Measurements from ENCODE around the gene SYTL2.

DNA sequence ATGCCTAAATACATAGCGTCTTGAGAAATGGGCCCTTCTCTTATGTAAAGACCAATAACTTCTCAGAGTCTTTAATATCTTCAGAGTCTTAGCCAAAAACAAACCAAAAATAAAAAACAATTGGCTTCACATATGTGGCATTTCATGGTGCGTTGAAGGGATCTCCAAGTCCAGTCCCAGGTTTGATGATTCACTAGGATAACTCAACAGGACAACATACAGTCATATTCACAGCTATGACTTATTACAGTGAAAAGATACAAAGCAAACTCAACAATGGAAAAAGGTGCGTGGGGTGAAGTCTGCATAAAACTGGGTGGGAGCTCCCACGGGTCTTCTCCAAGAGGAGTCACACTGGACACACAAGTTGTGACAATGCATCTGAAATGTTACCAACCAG, 12.6 kb downstream of the SYTL2 start:
- TF ChIP-seq POLR2A (IDR thresholded peaks at IDR 0.05), result no peak
- TF ChIP-seq, protein P1, sequence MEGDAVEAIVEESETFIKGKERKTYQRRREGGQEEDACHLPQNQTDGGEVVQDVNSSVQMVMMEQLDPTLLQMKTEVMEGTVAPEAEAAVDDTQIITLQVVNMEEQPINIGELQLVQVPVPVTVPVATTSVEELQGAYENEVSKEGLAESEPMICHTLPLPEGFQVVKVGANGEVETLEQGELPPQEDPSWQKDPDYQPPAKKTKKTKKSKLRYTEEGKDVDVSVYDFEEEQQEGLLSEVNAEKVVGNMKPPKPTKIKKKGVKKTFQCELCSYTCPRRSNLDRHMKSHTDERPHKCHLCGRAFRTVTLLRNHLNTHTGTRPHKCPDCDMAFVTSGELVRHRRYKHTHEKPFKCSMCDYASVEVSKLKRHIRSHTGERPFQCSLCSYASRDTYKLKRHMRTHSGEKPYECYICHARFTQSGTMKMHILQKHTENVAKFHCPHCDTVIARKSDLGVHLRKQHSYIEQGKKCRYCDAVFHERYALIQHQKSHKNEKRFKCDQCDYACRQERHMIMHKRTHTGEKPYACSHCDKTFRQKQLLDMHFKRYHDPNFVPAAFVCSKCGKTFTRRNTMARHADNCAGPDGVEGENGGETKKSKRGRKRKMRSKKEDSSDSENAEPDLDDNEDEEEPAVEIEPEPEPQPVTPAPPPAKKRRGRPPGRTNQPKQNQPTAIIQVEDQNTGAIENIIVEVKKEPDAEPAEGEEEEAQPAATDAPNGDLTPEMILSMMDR (IDR thresholded peaks at IDR 0.05), result no peak

Data from breast epithelium (tissue), 3 donors.